ENCODE results near the gene NAT8L.
A peak's percentile ranks its signal among the peaks of the same experiment; 100 is the strongest.
"Not testable (repeated sequence)": the region's sequence is repeated elsewhere in the genome, so short reads cannot be mapped to it uniquely, and the experiment has no call there.

Gene NAT8L

GRCh38 chr4:2025817-2026216, 33.3 kb upstream of the NAT8L start:
- TF ChIP-seq CTCF (IDR thresholded peaks at IDR 0.05; ENCODE audit: low read depth, low read length) = no peak
- peaks cover 11% of the 10 kb centered on the region for H3K9me3 ChIP-seq (ENCODE audit: severe bottlenecking)
- H3K4me3 ChIP-seq (ENCODE audit: low read depth, low read length) = no peak overlapping the region
- no peak for DNase-seq
- H3K27me3 ChIP-seq (ENCODE audit: insufficient read depth, low read depth, severe bottlenecking) = no peaks in the 10 kb centered on the region
- H3K27ac ChIP-seq = no peak overlapping the region
- H3K36me3 ChIP-seq = no peaks in the 10 kb centered on the region

GRCh38 chr4:2027120-2027519, 32.0 kb upstream of the NAT8L start:
- H3K4me3 ChIP-seq (ENCODE audit: low read depth, low read length); DNase-seq; H3K27me3 ChIP-seq (ENCODE audit: insufficient read depth, low read depth, severe bottlenecking); H3K36me3 ChIP-seq; H3K27ac ChIP-seq: not testable (repeated sequence)
- peaks cover 11% of the 10 kb centered on the region for H3K9me3 ChIP-seq (ENCODE audit: severe bottlenecking)

- DNase-seq; H3K9me3 ChIP-seq (ENCODE audit: severe bottlenecking); H3K4me3 ChIP-seq (ENCODE audit: low read depth, low read length); H3K36me3 ChIP-seq; H3K27ac ChIP-seq; H3K27me3 ChIP-seq (ENCODE audit: insufficient read depth, low read depth, severe bottlenecking): not testable (repeated sequence)
Observed at GRCh38 chr4:2031161-2031560, 28.0 kb upstream of the NAT8L start.

- peak; percentile 56 for DNase-seq
- peaks cover 2% of the 10 kb centered on the region for H3K27me3 ChIP-seq (ENCODE audit: insufficient read depth, low read depth, severe bottlenecking)
- peak overlapping the region; percentile 46 for H3K4me3 ChIP-seq (ENCODE audit: low read depth, low read length)
- H3K36me3 ChIP-seq = no peaks in the 10 kb centered on the region
- peak overlapping the region; percentile 83 for H3K27ac ChIP-seq
- no peak for TF ChIP-seq CTCF (IDR thresholded peaks at IDR 0.05; ENCODE audit: low read depth, low read length)
- H3K9me3 ChIP-seq (ENCODE audit: severe bottlenecking) = no peaks in the 10 kb centered on the region
Observed at GRCh38 chr4:2036327-2036726, 22.8 kb upstream of the NAT8L start.

GRCh38 chr4:2036866-2037265, 22.3 kb upstream of the NAT8L start:
- DNase-seq = peak; percentile 76

GRCh38 chr4:2040391-2041238, 18.5 kb upstream of the NAT8L start:
- Histone ChIP-seq H3K27ac (no peak overlapping the region), H3K36me3 (peaks cover 7% of the 10 kb centered on the region), H3K9me3 (ENCODE audit: severe bottlenecking) (no peaks in the 10 kb centered on the region), H3K4me3 (ENCODE audit: low read depth, low read length) (peak overlapping the region; percentile 70), H3K27me3 (ENCODE audit: insufficient read depth, low read depth, severe bottlenecking) (peaks cover 4% of the 10 kb centered on the region)
- TF ChIP-seq CTCF (IDR thresholded peaks at IDR 0.05; ENCODE audit: low read depth, low read length) = no peak
- no peak for DNase-seq

More at GRCh38 chr4:2036866-2037265, 22.3 kb upstream of the NAT8L start:
- Histone ChIP-seq H3K27ac (peak overlapping the region; percentile 83), H3K36me3 (no peaks in the 10 kb centered on the region), H3K27me3 (ENCODE audit: insufficient read depth, low read depth, severe bottlenecking) (peaks cover 4% of the 10 kb centered on the region), H3K4me3 (ENCODE audit: low read depth, low read length) (peak overlapping the region; percentile 46), H3K9me3 (ENCODE audit: severe bottlenecking) (no peaks in the 10 kb centered on the region)
- TF ChIP-seq CTCF (IDR thresholded peaks at IDR 0.05; ENCODE audit: low read depth, low read length) = no peak

Data from WERI-Rb-1 (cell line).